Activated CD8-positive, alpha-beta memory T cell treated with anti-CD3 and anti-CD28 coated beads, Interleukin-2, amount 10 ng/mL, durations not matched to agents 7 days and 5 days (primary cell): Measurements from ENCODE around the gene CDK4. TPM values are rescaled to one million over a fixed set of nuclear protein-coding genes. Genes with fewer than 3 reads are reported as not detected.

ENCODE experiments used
- ATAC-seq: fragments of 150-1000 bp; cut with Tn5 transposase; one replicate; pipeline ENCODE4 v1.10.0; 2021; ENCODE audit warnings: moderate library complexity
- CTCF ChIA-PET: fragments of 350-600 bp; sonication (Branson Sonifier 250); formaldehyde crosslinking; loops from one replicate; lab custom pipeline; 2021; ENCODE audit warnings: antibody characterized with exemption; lab: Charles Lee
- DNase-seq: peaks from one replicate; pipeline ENCODE4 v3.0.0-alpha.2; 2020
- H3K27ac Mint-ChIP-seq: one replicate; pipeline ENCODE4 v1.8.0; 2021; ENCODE audit warnings: mild to moderate bottlenecking, mixed read lengths
- H3K27me3 Mint-ChIP-seq: one replicate; pipeline ENCODE4 v1.8.0; 2021; ENCODE audit warnings: mixed read lengths
- H3K36me3 Mint-ChIP-seq: one replicate; pipeline ENCODE4 v1.8.0; 2021; ENCODE audit warnings: mild to moderate bottlenecking, mixed read lengths
- H3K4me1 Mint-ChIP-seq: one replicate; pipeline ENCODE4 v1.8.0; 2021; ENCODE audit warnings: mixed read lengths
- H3K4me3 Mint-ChIP-seq: one replicate; pipeline ENCODE4 v1.8.0; 2021; ENCODE audit warnings: mild to moderate bottlenecking, moderate library complexity, mixed read lengths
- H3K9me3 Mint-ChIP-seq: one replicate; pipeline ENCODE4 v1.8.0; 2022; ENCODE audit warnings: low read depth, mixed read lengths
- total RNA-seq, 2 experiments: library from RNA; stranded (reverse); gene quantifications; one replicate each; pipeline ENCODE4 v1.2.3, GENCODE V29; 2021

Gene CDK4
- total RNA-seq, 2 experiments from 2014 or later: 127 to 167 TPM

GRCh38 chr12:57732270-57732669 is 19.8 kb downstream of the CDK4 start:
- CTCF ChIA-PET: interaction anchor here (0.9 to 3.1 kb wide), 4 partner anchors 9 to 24 kb away, joined by 3 to 13 read pairs (median 3); no protein-coding TSS in a partner anchor
- H3K4me3 Mint-ChIP-seq: no peak overlapping the region
- H3K9me3 Mint-ChIP-seq: no peaks in the 10 kb centered on the region
- H3K36me3 Mint-ChIP-seq: peaks cover 57% of the 10 kb centered on the region
- ATAC-seq (no peak), DNase-seq (no peak)
- no peaks in the 10 kb centered on the region for H3K27me3 Mint-ChIP-seq
- no peaks in the 10 kb centered on the region for H3K4me1 Mint-ChIP-seq
- H3K27ac Mint-ChIP-seq: peak overlapping the region; percentile 47

DNA sequence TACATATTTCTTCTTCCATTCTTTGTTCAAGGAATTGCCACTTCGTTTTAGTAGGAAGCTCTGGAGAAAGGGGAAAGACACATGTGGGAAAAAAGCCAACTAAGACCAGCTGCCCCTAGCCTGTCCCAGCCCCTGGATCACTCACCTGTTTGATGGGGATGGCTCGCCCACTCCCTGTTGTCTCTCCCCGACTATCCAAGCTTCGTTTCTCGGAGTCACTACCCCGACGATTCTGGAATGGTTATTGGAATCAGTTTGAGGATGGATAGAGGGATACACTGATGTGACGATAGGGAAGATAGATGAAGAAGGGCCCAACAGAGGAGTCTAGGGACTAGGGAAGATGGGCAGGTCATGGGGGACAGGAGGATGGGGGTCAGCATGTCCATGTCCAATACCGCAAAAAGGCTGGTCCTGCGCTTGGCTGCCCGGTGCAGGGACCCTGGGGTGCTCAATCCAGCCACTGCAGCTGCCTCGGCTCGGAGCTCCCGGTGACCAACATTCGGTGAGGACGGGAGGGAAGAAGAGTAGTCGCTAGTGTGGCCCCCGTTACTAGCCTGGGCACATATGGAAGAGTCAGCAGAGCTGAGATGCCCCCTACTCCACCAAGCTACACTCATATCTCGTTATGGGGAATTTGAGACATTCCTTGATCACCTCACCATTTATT is 20.6 kb downstream of the CDK4 start:
- no peaks in the 10 kb centered on the region for H3K9me3 Mint-ChIP-seq
- H3K27me3 Mint-ChIP-seq: no peaks in the 10 kb centered on the region
- H3K36me3 Mint-ChIP-seq: peaks cover 58% of the 10 kb centered on the region
- no peak for ATAC-seq
- H3K4me1 Mint-ChIP-seq: no peaks in the 10 kb centered on the region
- no peak overlapping the region for H3K27ac Mint-ChIP-seq
- CTCF ChIA-PET: interaction anchor here (0.9 to 3.1 kb wide), 3 partner anchors 9 to 13 kb away, joined by 3 to 13 read pairs (median 3); no protein-coding TSS in a partner anchor
- no peak overlapping the region for H3K4me3 Mint-ChIP-seq
- DNase-seq: no peak

DNA sequence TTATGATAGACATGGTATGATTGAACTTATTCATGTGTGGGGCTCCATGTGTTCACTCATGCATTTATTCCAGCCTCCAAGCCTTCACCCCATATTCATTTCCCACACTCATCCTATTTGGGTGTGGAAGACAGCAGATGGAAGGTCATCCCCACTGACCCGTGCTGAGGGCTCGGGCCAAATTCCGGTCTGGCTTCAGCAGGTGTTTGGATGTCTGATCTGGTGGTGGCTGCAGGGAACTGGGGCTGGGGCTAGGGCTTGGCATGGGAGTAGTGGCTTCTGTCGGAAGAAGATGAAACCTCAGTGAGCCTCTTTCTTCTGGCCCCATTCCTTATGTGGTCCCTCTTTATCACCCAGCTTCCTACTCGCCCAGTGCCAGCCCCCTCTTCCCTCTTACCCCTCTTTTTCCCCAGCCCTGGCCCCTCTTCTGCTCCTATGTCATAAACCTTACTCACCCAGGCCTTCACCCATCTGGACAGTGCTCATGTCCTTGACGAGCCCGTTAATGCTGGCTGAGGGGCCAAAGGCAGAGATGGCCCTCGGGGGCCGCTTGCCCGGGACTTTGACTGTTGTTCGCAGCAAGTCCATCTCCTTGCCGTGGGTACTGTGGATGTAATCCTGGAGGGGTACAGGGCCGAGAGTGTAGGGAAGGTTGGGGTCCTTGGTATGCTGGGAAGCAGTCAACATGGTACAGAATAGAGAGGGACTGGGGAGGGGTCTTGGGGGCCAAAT is 21.6 kb downstream of the CDK4 start:
- H3K36me3 Mint-ChIP-seq: peaks cover 58% of the 10 kb centered on the region
- DNase-seq: no peak
- CTCF ChIA-PET: interaction anchor here (1.4 to 3.1 kb wide), 2 partner anchors 11 to 12 kb away, joined by 3 to 13 read pairs; no protein-coding TSS in a partner anchor

GRCh38 chr12:57729321-57729844 is 22.7 kb downstream of the CDK4 start:
- H3K36me3 Mint-ChIP-seq: peaks cover 57% of the 10 kb centered on the region
- CTCF ChIA-PET: no interaction called here
- no peaks in the 10 kb centered on the region for H3K9me3 Mint-ChIP-seq

More for the DNA sequence above, 21.6 kb downstream of the CDK4 start:
- no peak for ATAC-seq
- Mint-ChIP-seq H3K4me1 (no peaks in the 10 kb centered on the region), H3K9me3 (no peaks in the 10 kb centered on the region), H3K27ac (no peak overlapping the region), H3K4me3 (no peak overlapping the region), H3K27me3 (no peaks in the 10 kb centered on the region)

GRCh38 chr12:57727758-57728395 is 24.2 kb downstream of the CDK4 start:
- peak; percentile 31 for DNase-seq
- Mint-ChIP-seq H3K9me3 (no peaks in the 10 kb centered on the region), H3K4me3 (no peak overlapping the region), H3K36me3 (peaks cover 49% of the 10 kb centered on the region), H3K27ac (peak overlapping the region; percentile 57), H3K4me1 (peaks cover 2% of the 10 kb centered on the region), H3K27me3 (no peaks in the 10 kb centered on the region)
- CTCF ChIA-PET: no interaction called here
- no peak for ATAC-seq

More at GRCh38 chr12:57729321-57729844, 22.7 kb downstream of the CDK4 start:
- H3K27me3 Mint-ChIP-seq: no peaks in the 10 kb centered on the region
- peaks cover 2% of the 10 kb centered on the region for H3K4me1 Mint-ChIP-seq
- DNase-seq (peak; percentile 37), ATAC-seq (no peak)
- no peak overlapping the region for H3K4me3 Mint-ChIP-seq
- no peak overlapping the region for H3K27ac Mint-ChIP-seq

DNA sequence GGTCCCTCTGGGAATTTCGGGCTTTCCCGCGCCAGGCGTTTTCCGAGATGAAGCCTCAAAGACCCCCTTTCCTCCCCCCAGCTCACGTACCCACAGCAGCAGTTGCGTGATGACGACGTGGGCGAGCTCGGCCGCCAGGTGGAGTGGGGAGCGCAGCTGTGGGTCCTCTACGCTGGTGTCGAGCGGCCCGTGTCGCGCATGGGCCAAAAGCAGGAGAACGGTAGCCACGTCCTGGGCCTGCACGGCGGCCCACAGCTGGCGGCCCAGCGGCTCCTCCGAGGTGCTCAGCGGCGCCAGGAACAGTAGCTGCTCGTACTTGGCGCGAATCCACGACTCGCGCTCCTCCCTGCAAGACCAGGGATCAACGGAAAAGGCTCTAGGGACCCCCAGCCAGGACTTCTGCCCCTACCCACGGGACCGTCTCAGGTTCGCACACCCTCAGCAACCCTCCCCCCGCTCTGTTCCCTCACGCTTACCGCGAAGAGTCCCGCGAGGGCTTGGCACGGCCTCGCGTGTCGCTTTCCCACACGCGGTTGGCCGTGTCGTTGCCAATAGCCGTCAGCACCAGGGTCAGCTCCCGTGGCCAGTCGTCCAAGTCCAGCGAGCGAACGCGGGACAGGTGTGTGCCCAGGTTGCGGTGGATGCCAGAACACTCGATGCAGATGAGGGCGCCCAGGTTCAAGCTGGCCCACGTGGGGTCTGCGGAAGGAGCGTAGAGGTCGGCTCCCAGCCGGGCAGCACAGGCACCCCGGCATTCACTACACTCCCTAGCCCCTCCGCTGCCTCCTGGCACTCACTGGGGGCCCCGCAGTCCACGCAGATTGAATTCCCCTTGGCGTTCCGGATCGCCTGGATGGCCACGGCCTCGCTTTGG is 25.0 kb downstream of the CDK4 start:
- DNase-seq (peak; percentile 39), ATAC-seq (no peak)
- H3K4me1 Mint-ChIP-seq: peaks cover 2% of the 10 kb centered on the region
- H3K9me3 Mint-ChIP-seq: no peaks in the 10 kb centered on the region
- H3K36me3 Mint-ChIP-seq: peaks cover 47% of the 10 kb centered on the region
- no peak overlapping the region for H3K4me3 Mint-ChIP-seq
- H3K27me3 Mint-ChIP-seq: no peaks in the 10 kb centered on the region
- CTCF ChIA-PET: interaction anchor here (1.1 kb wide), 1 partner anchor 38 kb away, joined by 3 read pairs; no protein-coding TSS in a partner anchor
- H3K27ac Mint-ChIP-seq: no peak overlapping the region

GRCh38 chr12:57726151-57726883 is 25.8 kb downstream of the CDK4 start:
- Mint-ChIP-seq H3K27me3 (no peaks in the 10 kb centered on the region), H3K27ac (peak overlapping the region; percentile 15), H3K4me3 (peak overlapping the region; percentile 28)

GRCh38 chr12:57725851-57726150 is 26.3 kb downstream of the CDK4 start:
- H3K36me3 Mint-ChIP-seq: peaks cover 38% of the 10 kb centered on the region
- H3K4me1 Mint-ChIP-seq: peaks cover 2% of the 10 kb centered on the region
- H3K27ac Mint-ChIP-seq: no peak overlapping the region
- no peaks in the 10 kb centered on the region for H3K9me3 Mint-ChIP-seq
- H3K4me3 Mint-ChIP-seq: no peak overlapping the region
- CTCF ChIA-PET: interaction anchor here (1.0 to 2.0 kb wide), 3 partner anchors 15 to 31 kb away, joined by 3 to 6 read pairs (median 4); no protein-coding TSS in a partner anchor
- H3K27me3 Mint-ChIP-seq: no peaks in the 10 kb centered on the region
- ATAC-seq: no peak
- DNase-seq: no peak

More at GRCh38 chr12:57726151-57726883, 25.8 kb downstream of the CDK4 start:
- peak; percentile 46 for DNase-seq
- peak; percentile 50 for ATAC-seq
- Mint-ChIP-seq H3K4me1 (peaks cover 2% of the 10 kb centered on the region), H3K9me3 (no peaks in the 10 kb centered on the region), H3K36me3 (peaks cover 42% of the 10 kb centered on the region)
- CTCF ChIA-PET: interaction anchor here (1.0 to 2.0 kb wide), 4 partner anchors 14 to 38 kb away, joined by 3 to 6 read pairs (median 4); no protein-coding TSS in a partner anchor

DNA sequence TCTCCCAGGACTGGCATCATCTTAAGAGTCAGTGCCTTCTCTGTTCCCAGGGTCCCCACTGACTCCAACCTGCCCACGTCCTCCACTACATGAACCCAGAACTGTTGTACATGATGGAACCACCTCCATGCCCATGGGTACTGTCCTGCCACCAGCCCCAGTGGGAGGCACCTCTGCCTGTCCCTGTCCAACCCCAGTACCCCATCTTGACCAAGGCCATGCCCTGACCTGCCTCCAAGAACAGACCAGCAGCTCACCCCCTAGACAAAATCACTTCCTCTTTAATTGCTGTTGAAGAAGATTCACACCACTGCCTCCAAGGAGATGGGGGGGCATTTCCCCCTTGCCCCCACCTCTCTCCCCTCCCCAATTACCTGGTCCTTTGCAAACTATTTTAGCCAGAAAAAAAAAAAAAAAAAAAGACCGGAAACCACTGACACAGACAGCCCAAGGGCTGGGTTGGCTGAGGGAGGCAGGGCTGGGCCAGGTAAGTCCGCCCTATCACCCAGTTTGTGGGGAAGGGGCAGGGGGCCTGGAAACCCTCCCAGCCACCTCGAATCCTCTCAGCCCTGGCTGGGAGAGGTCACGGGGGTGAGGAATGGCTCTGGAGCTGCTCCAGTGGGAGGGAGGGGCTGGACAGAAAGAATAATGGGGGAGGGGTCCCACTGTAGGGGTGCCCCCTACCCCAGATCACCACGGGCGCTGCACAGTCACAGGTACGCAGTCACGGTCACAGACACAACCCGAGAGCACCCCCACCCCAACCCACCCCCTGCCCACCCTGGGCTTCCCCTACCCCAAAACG is 27.0 kb downstream of the CDK4 start:
- DNase-seq: peak; percentile 35
- ATAC-seq: no peak
- CTCF ChIA-PET: interaction anchor here (1.0 to 2.0 kb wide), 3 partner anchors 16 to 32 kb away, joined by 3 to 6 read pairs (median 4); no protein-coding TSS in a partner anchor
- Mint-ChIP-seq H3K4me3 (no peak overlapping the region), H3K36me3 (peaks cover 34% of the 10 kb centered on the region), H3K27me3 (no peaks in the 10 kb centered on the region), H3K4me1 (peaks cover 2% of the 10 kb centered on the region), H3K9me3 (no peaks in the 10 kb centered on the region), H3K27ac (peak overlapping the region; percentile 65)

DNA sequence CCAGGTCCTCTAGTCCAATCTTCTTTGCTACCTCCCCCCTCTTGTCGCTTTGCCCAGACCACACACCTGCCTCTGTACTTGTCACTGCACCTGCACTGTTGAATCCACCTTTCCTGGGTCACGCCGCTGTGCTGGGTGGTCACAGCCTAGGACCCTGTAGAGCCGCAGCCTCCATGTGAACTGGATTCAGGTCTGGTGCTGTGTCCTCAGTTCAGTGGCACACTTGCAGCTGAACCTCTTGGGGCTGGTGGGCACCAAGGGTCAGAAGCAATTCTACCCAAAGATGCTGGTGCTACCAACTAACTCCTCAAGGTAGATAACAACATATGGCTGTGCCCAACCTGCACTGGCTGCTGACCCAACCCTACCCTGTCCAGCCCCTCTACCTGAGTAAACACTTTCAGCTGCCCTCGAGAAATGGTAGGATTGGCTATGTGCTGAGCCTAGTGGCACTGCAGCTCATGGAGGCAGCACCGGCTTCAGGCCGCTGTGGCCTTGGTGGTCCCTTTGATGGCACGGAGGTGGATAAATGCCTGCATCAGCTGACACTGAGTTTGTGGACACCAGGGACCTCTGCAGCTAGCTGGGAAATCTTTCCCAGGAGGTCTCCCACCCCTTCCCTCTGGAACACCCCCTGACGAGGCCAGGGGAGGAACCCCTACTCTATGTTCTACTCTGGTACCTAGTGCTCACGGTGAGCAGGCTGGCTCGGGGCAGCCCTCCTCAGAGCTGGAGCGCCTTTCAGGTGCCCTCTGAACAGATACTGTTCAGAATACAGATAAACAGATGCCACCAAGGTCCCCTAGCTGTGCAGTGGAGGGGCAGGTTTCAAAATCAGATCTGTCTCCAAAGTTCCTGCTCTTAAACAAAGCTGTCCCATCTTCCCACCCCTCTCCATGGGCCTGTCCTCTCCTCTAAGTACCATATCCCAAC is 27.8 kb downstream of the CDK4 start:
- CTCF ChIA-PET: interaction anchor here (1.0 to 2.0 kb wide), 2 partner anchors 33 to 261 kb away, joined by 3 to 4 read pairs; no protein-coding TSS in a partner anchor
- peak overlapping the region; percentile 65 for H3K27ac Mint-ChIP-seq
- peaks cover 2% of the 10 kb centered on the region for H3K4me1 Mint-ChIP-seq
- ATAC-seq (no peak), DNase-seq (peak; percentile 40)
- no peaks in the 10 kb centered on the region for H3K9me3 Mint-ChIP-seq
- H3K27me3 Mint-ChIP-seq: no peaks in the 10 kb centered on the region
- peaks cover 33% of the 10 kb centered on the region for H3K36me3 Mint-ChIP-seq
- H3K4me3 Mint-ChIP-seq: no peak overlapping the region
